Measurements from ENCODE around the gene AMHR2.
"Not testable (repeated sequence)": the region's sequence is repeated elsewhere in the genome, so short reads cannot be mapped to it uniquely, and the experiment has no call there.

The AMHR2 gene
- total RNA-seq: 0 to 0.25 (median 0) reads per million in 18 experiments

DNA sequence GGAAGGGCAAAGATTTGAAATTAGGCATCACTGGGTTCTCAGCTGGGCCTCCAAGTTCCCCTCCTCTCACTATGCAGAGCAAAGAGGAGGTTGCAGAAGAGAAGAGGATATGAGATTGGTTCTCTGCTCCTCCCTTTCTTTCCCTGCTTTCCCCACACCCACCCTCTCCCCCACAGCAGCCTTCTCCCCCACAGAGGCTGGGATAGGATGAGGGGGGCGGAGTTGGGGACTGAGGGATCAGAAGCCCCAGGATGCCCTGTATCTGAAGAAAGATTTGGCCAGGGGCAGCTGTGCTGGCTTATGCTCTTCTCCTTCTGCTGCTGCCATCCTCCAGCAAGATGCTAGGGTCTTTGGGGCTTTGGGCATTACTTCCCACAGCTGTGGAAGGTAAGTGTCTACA, at the start of gene AMHR2:
Gene AMHR2, plus strand, starts transcription at position 259 of the 400 bp plus-strand sequence. Its CDS starts 80 bp downstream, at position 339.
- DNase-seq: no peak

DNA sequence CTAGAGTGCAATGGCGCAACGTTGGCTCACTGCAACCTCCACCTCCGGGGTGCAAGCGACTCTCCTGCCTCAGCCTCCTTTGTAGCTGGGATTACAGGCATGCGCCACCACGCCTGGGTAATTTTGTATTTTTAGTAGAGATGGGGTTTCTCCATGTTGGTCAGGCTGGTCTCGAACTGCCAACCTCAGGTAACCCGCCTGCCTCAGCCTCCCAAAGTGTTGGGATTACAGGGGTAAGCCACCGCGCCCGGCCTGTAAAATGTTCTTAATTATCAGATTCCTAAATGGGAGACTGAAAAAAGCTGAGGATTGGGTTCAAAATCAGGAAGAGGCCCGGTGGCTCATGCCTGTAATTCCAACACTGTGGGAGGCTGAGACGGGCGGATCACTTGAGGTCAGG, 49.4 kb upstream of the AMHR2 start:
- not testable (repeated sequence) for DNase-seq

DNA sequence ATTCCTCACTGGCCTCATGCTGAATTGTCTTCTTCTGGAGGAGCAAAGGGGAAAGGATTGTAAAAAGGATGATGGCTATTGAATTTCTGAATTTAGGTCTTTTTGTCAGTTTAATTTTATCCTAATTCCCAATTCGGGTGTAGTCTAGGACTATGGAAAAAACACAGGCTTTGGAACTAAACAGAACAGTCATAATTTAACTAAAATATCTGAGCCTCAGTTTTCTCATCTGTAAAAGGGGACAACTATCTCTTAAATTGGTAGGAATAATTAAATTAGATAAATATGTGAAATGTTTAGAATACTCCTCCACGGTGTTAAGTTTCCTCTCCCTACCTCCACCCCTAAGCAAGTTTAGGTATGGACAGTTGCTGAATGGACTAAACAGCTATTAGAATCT, 46.9 kb upstream of the AMHR2 start:
- no peak for DNase-seq

DNA sequence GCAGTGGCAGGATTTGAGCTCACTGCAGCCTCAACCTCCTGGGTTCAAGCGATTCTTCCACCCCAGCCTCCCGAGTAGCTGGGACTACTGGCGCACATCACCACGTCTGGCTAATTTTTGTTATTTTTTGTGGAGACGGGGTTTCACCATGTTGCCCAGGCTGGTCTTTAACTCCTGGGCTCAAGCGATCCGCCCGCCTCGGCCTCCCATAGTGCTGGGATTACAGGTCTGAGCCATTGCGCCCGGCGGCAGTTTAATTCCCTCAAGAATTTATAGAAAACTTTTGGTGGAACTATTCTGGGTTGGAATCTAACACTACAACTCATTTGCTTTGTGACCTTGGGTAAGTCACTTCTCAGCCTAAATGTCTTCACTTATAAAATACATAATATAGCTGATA, 45.4 kb upstream of the AMHR2 start:
- no peak for DNase-seq

- DNase-seq: peak in 1 of 2 donors; percentile 7
Observed at GRCh38 chr12:53378724-53379388, 44.8 kb upstream of the AMHR2 start.

DNA sequence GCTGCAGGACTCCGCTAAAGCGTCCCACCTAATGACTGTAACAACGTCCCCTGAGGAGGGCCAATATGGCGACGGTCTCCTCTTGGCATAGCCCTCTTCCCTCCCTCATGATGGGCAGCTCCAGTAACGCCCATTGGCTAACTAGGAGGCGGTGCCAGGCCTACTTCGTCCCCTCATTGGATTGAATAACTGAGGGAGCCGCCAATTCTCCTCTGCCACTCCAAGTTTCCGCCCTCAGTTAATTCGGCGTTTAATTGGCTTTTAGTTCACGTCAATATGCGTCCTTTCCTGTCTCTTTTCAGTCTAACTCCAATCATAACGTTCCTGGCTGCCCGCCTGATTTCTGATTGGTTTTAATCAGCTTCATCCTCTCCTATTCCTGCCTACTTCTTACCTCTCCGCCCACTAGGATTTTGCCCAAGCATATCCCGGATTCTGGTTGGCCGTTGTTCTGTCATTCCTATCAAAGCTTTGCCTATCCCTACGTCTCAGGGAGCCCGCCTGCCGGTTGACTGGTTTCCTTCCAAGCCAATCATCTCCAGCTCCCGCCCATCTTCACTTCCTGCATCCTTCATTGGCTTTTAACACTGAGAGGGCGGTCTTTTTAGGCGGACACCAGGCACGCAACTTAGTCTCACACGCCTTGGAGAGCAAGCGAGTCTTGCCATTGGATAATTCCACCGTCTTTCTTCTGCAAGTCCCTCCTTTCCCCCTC, 44.1 kb upstream of the AMHR2 start:
- peak; percentile 100 for DNase-seq

GRCh38 chr12:53380104-53380793, 43.4 kb upstream of the AMHR2 start, which contains the start of gene SP1:
Gene SP1 (plus strand): TSS chr12:53380176. CDS start chr12:53380292, 116 bp downstream.
- peak; percentile 93 to 95 for DNase-seq

- peak; percentile 57 to 68 for DNase-seq
Observed at GRCh38 chr12:53380794-53381730, 42.6 kb upstream of the AMHR2 start.

DNA sequence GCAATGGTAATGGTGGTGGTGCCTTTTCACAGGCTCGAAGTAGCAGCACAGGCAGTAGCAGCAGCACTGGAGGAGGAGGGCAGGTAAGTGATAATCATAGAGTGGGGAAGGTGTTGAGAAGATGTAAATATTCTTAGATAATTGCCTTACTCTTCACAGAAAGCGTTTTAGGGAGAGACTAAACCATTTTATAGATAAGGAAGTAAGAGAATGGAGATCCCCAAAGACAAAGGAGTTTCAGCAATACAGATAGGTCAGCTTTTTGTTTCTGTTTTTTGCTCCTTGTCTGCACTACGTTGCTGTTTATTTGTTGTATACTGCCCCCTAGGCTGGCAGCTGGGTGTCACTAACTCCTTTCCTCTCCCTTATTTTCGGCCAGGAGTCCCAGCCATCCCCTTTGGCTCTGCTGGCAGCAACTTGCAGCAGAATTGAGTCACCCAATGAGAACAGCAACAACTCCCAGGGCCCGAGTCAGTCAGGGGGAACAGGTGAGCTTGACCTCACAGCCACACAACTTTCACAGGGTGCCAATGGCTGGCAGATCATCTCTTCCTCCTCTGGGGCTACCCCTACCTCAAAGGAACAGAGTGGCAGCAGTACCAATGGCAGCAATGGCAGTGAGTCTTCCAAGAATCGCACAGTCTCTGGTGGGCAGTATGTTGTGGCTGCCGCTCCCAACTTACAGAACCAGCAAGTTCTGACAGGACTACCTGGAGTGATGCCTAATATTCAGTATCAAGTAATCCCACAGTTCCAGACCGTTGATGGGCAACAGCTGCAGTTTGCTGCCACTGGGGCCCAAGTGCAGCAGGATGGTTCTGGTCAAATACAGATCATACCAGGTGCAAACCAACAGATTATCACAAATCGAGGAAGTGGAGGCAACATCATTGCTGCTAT, 41.7 kb upstream of the AMHR2 start:
- DNase-seq: peak; percentile 86

DNA sequence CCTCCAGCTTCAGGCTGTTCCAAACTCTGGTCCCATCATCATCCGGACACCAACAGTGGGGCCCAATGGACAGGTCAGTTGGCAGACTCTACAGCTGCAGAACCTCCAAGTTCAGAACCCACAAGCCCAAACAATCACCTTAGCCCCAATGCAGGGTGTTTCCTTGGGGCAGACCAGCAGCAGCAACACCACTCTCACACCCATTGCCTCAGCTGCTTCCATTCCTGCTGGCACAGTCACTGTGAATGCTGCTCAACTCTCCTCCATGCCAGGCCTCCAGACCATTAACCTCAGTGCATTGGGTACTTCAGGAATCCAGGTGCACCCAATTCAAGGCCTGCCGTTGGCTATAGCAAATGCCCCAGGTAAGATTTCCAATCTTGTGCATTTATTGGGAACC, 40.4 kb upstream of the AMHR2 start:
- no peak for DNase-seq

- not testable (repeated sequence) for DNase-seq
Observed at GRCh38 chr12:53386381-53386780, 37.3 kb upstream of the AMHR2 start.

GRCh38 chr12:53388932-53389331, 34.7 kb upstream of the AMHR2 start:
- DNase-seq: no peak

DNA sequence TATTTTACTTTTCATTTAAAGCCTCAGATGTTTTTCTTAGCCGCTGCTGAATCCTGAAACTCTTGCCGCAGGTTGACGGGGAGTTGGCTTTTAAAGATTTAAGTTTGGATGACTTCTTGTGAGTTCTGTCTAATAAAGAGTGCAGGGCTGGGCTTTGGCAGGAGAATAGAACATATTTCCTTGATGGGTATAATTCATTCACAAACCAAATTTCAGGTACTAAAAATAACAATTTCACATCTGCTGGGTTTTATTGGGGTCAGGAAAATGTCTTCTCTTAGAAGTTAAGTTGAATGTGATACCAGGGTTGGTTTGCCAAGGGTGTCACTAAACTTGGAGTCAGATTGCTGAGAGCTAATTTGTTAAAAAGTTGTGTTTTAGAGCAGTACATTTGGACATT, 34.0 kb upstream of the AMHR2 start:
- no peak for DNase-seq

DNA sequence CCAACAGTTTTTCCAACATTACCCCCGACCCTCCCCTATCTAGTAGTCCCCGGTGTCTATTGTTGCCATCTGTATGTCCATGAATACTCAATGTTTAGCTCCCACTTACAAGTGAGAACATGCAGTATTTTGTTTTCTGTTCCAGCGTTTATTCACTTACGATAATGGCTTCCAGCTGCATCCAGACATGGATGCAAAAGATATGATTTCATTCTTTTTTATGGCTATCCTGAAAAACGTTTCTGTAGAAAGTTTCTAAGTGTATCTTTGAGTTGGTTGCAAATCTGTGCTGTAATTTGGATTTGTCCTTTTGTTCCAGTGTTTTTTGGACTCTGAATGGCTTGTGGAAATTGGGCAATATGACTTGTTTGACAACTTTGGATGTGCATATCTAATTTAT, 31.9 kb upstream of the AMHR2 start:
- no peak for DNase-seq

DNA sequence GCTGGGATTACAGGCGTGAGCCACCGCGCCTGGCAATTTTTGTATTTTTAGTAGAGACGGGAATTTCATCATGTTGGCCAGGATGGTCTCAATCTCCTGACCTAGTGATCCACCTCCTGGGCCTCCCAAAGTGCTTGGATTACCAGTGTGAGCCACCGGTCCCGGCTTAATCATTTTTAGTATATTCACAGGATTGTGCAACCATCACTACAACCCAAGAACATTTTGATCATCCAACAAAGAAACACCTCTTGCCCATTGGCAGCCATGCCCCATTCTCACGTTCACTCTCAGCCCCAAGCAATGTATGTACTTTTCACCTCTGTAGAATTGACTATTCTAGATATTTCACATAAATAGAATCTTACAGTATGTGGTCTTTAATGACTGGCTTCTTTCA, 23.8 kb upstream of the AMHR2 start:
- no peak for DNase-seq

DNA sequence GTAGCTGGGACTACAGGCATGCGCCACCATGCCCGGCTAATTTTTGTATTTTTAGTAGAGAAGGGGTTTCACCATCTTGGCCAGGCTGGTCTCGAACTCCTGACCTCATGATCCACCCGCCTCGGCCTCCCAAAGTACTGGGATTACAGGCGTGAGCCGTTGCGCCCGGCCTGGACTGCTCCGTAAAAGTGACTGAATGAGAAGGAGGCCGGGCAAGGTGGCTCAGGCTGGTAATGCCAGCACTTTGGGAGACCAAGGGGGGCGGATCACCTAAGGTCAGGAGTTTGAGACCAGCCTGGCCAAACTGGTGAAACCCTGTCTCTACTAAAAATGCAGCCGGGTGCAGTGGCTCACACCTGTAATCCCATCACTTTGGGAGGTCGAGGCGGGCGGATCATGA, 21.3 kb upstream of the AMHR2 start:
- not testable (repeated sequence) for DNase-seq

- DNase-seq: no peak
Observed at GRCh38 chr12:53402871-53403270, 20.8 kb upstream of the AMHR2 start.

DNA sequence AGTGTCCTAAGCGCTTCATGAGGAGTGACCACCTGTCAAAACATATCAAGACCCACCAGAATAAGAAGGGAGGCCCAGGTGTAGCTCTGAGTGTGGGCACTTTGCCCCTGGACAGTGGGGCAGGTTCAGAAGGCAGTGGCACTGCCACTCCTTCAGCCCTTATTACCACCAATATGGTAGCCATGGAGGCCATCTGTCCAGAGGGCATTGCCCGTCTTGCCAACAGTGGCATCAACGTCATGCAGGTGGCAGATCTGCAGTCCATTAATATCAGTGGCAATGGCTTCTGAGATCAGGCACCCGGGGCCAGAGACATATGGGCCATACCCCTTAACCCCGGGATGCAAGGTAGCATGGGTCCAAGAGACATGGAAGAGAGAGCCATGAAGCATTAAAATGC, 12.7 kb upstream of the AMHR2 start:
- no peak for DNase-seq

GRCh38 chr12:53413485-53414204, 10.0 kb upstream of the AMHR2 start:
- no peak for DNase-seq

GRCh38 chr12:53414756-53415417, 8.8 kb upstream of the AMHR2 start:
- DNase-seq: no peak
